Fibroblast of lung (primary cell): ENCODE results near the gene PHC2.

Source experiments
- CTCF ChIP-seq, 2 donors: IDR thresholded peaks in 1 of 2; conservative IDR thresholded peaks in 1 of 2; 1 replicate in 1 of 2; 2 replicates in 1 of 2; pipeline ENCODE4 v1.5.1; 2011 to 2012; ENCODE audit warnings: low read length in 2 of 2, control low read depth in 1 of 2, inconsistent platforms in 1 of 2, low read depth in 1 of 2, mild to moderate bottlenecking in 1 of 2
- EZH2 ChIP-seq: IDR thresholded peaks from 2 replicates; pipeline ENCODE4 v1.5.1; 2012; ENCODE audit warnings: low read length, control low read depth, mild to moderate bottlenecking; ENCODE audit errors: missing control alignments

GRCh38 chr1:33346533-33346926, 84.4 kb downstream of the PHC2 start:
- TF ChIP-seq EZH2 (no peak), CTCF (conservative IDR thresholded peaks at IDR 0.05 in 1 of 2, IDR thresholded peaks at IDR 0.05 in 1 of 2; ENCODE audit: low read depth in 1 of 2, low read length in 2 of 2) (no peak)
